Measurements from ENCODE around the gene LMTK2. TPM values are rescaled to one million over a fixed set of nuclear protein-coding genes. Genes with fewer than 3 reads are reported as not detected.

LMTK2 gene
- total and polyA plus RNA-seq, 2 donors (not counting 1 experiment from before 2014, with no cell fraction given) = 5.2 to 6.9 TPM

DNA sequence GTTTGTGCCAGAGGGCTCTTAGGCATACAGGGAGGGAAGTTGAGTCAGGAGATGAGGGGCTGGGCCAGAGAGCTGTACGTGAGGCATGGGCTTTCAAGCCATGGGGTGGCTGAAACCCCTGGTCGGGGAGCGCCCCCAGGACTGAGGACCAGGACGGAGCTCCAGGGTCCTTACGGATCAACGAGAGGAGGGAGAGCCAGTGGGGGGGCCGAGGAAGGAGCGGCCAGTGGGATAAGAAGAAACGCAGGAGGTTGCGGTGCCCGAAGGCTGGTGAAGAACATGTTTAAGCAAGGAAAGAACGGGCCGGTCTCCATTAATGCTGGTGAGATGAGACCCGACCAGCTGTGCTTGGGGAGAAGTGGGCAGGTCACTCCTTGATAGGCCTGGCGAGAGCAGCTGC, 61.0 kb downstream of the LMTK2 start:
- Histone ChIP-seq H3K4me2 (ENCODE audit: extremely low read depth, insufficient read depth, low read length) (no peak overlapping the region), H3K4me1 (ENCODE audit: control insufficient read depth, extremely low read depth, insufficient read depth, low read length) (no peaks in the 10 kb centered on the region), H3K27me3 (ENCODE audit: control insufficient read depth, insufficient read depth, low read length) (no peaks in the 10 kb centered on the region), H2AFZ (ENCODE audit: low read length) (no peak overlapping the region), H3K9ac (ENCODE audit: insufficient read depth, low read length) (no peak overlapping the region), H4K20me1 (ENCODE audit: control insufficient read depth, extremely low read depth, insufficient read depth, low read length) (no peaks in the 10 kb centered on the region), H3K36me3 (ENCODE audit: control insufficient read depth, insufficient read depth, low read length) (no peaks in the 10 kb centered on the region), H3K79me2 (ENCODE audit: control insufficient read depth, insufficient read depth, low read length) (no peaks in the 10 kb centered on the region), H3K27ac (ENCODE audit: insufficient read depth, low read length) (no peak overlapping the region), H3K4me3 (replicated peaks in 1 of 4; ENCODE audit: control extremely low read depth in 1 of 4, insufficient read depth in 1 of 4, low read depth in 3 of 4, low read length in 4 of 4) (no peak overlapping the region), H3K9me3 (ENCODE audit: control insufficient read depth, insufficient read depth, low read depth, low read length) (no peaks in the 10 kb centered on the region)
- no peak for TF ChIP-seq EZH2 (IDR thresholded peaks at IDR 0.05; ENCODE audit: low read length, missing control alignments)
- TF ChIP-seq, protein P1, sequence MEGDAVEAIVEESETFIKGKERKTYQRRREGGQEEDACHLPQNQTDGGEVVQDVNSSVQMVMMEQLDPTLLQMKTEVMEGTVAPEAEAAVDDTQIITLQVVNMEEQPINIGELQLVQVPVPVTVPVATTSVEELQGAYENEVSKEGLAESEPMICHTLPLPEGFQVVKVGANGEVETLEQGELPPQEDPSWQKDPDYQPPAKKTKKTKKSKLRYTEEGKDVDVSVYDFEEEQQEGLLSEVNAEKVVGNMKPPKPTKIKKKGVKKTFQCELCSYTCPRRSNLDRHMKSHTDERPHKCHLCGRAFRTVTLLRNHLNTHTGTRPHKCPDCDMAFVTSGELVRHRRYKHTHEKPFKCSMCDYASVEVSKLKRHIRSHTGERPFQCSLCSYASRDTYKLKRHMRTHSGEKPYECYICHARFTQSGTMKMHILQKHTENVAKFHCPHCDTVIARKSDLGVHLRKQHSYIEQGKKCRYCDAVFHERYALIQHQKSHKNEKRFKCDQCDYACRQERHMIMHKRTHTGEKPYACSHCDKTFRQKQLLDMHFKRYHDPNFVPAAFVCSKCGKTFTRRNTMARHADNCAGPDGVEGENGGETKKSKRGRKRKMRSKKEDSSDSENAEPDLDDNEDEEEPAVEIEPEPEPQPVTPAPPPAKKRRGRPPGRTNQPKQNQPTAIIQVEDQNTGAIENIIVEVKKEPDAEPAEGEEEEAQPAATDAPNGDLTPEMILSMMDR (conservative IDR thresholded peaks at IDR 0.05 in 1 of 2, IDR thresholded peaks at IDR 0.05 in 1 of 2; ENCODE audit: low read depth in 1 of 2, low read length in 2 of 2) = no peak
- no peak for DNase-seq (ENCODE audit: low read depth in 2 of 2)

DNA sequence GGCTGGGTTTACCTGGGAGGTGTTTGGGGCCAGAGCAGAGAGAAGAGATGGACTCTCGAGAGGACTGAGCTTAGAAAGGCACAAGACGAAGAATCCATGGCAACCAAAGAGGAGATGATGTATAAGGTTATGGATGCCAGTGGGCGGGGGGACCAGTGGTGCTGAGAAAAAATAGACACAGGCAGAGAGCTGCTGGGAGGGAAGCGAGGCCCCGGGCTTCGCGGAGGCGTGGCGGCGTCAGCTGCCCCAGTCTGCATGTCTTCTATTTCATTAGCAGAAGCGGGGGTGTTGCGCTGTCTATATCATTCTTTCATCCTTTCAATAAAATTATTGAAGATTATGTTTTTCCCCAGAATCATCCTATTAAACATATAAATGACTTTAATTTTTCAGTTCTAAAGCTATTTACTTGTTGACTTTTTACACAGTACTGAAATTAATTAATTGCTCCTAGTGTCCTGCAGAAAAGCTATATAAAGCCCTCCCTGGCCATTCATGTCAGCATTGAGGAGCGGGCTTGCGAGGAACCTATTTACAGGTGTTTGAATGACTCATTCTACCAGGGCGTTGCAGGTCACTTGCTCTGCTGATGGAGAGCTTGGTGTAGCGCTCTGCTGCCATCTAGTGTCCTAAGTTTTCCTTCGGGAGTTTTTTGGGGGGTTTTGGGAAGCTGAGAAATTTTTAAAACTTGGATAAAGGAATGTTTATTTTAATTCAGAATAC, 61.7 kb downstream of the LMTK2 start:
- H3K27me3 ChIP-seq (ENCODE audit: control insufficient read depth, insufficient read depth, low read length) = no peaks in the 10 kb centered on the region
- H3K4me2 ChIP-seq (ENCODE audit: extremely low read depth, insufficient read depth, low read length) = no peak overlapping the region
- no peak overlapping the region for H2AFZ ChIP-seq (ENCODE audit: low read length)
- no peak overlapping the region for H3K9ac ChIP-seq (ENCODE audit: insufficient read depth, low read length)
- TF ChIP-seq, protein P1 (conservative IDR thresholded peaks at IDR 0.05 in 1 of 2, IDR thresholded peaks at IDR 0.05 in 1 of 2; ENCODE audit: low read depth in 1 of 2, low read length in 2 of 2) = peak; percentile 85 to 91
- no peak for TF ChIP-seq EZH2 (IDR thresholded peaks at IDR 0.05; ENCODE audit: low read length, missing control alignments)
- DNase-seq (ENCODE audit: low read depth in 2 of 2) = peak; percentile 63 to 72
- H3K4me1 ChIP-seq (ENCODE audit: control insufficient read depth, extremely low read depth, insufficient read depth, low read length) = no peaks in the 10 kb centered on the region
- no peaks in the 10 kb centered on the region for H3K36me3 ChIP-seq (ENCODE audit: control insufficient read depth, insufficient read depth, low read length)
- H3K79me2 ChIP-seq (ENCODE audit: control insufficient read depth, insufficient read depth, low read length) = no peaks in the 10 kb centered on the region
- H3K9me3 ChIP-seq (ENCODE audit: control insufficient read depth, insufficient read depth, low read depth, low read length) = no peaks in the 10 kb centered on the region
- H3K4me3 ChIP-seq (replicated peaks in 1 of 4; ENCODE audit: control extremely low read depth in 1 of 4, insufficient read depth in 1 of 4, low read depth in 3 of 4, low read length in 4 of 4) = no peak overlapping the region
- no peaks in the 10 kb centered on the region for H4K20me1 ChIP-seq (ENCODE audit: control insufficient read depth, extremely low read depth, insufficient read depth, low read length)
- H3K27ac ChIP-seq (ENCODE audit: insufficient read depth, low read length) = no peak overlapping the region

DNA sequence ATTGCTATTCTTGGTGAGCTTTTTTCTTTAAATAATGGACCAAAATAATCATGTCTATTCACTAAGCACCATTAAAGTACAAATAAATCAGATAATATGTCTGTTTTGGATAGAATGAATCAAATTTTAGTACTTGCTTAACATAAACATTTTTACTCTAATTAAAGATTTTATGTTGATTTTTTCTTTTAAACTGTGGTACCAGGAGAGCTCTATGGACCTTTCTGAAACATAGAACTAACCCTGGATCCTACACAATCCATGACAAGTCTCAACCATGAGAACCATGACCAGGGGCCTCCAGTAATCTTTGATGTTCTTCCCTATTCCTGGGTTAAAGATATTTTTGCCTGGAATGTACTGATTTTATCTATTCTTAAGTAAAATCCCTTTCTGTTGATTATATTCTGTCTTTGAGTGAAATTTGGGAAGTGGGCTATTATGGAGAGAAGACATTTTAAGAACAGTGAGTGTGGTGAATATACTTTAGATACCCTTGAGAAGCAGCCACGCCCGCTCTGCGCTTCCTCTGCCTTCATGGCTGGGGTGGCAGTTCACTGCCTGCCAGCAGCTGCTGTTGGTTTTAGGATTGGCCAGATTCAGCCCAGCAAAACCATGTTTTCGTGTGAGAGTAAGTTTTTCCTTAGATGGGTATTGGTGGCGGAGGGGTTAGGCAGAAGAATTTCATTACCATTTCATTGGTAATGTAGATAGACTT, 62.4 kb downstream of the LMTK2 start:
- Histone ChIP-seq H3K79me2 (ENCODE audit: control insufficient read depth, insufficient read depth, low read length) (no peaks in the 10 kb centered on the region), H3K36me3 (ENCODE audit: control insufficient read depth, insufficient read depth, low read length) (no peaks in the 10 kb centered on the region), H3K9ac (ENCODE audit: insufficient read depth, low read length) (no peak overlapping the region), H2AFZ (ENCODE audit: low read length) (no peak overlapping the region), H3K4me1 (ENCODE audit: control insufficient read depth, extremely low read depth, insufficient read depth, low read length) (no peaks in the 10 kb centered on the region), H3K9me3 (ENCODE audit: control insufficient read depth, insufficient read depth, low read depth, low read length) (no peaks in the 10 kb centered on the region), H3K27ac (ENCODE audit: insufficient read depth, low read length) (no peak overlapping the region), H3K27me3 (ENCODE audit: control insufficient read depth, insufficient read depth, low read length) (no peaks in the 10 kb centered on the region), H3K4me2 (ENCODE audit: extremely low read depth, insufficient read depth, low read length) (no peak overlapping the region), H4K20me1 (ENCODE audit: control insufficient read depth, extremely low read depth, insufficient read depth, low read length) (no peaks in the 10 kb centered on the region), H3K4me3 (replicated peaks in 1 of 4; ENCODE audit: control extremely low read depth in 1 of 4, insufficient read depth in 1 of 4, low read depth in 3 of 4, low read length in 4 of 4) (no peak overlapping the region)
- no peak for DNase-seq (ENCODE audit: low read depth in 2 of 2)
- TF ChIP-seq EZH2 (IDR thresholded peaks at IDR 0.05; ENCODE audit: low read length, missing control alignments) = no peak
- TF ChIP-seq, protein P1 (conservative IDR thresholded peaks at IDR 0.05 in 1 of 2, IDR thresholded peaks at IDR 0.05 in 1 of 2; ENCODE audit: low read depth in 1 of 2, low read length in 2 of 2) = no peak

All from fibroblast of lung (primary cell).